HCT116 (cell line): ENCODE data around the gene SEL1L3. TPM values are rescaled to one million over a fixed set of nuclear protein-coding genes. Genes with fewer than 3 reads are reported as not detected.

Experiments
- ATAC-seq: fragments of 200-7000 bp; cut with Tn5 transposase; 2 replicates; pipeline ENCODE4 v1.9.1; 2020; ENCODE audit warnings: mild to moderate bottlenecking, moderate library complexity
- BruUV-seq: library from RNA; stranded (reverse); fragments of 400-500 nt; replicated peaks from 2 replicates; lab custom pipeline; 2021; lab: Mats Ljungman, UMichigan
- CTCF ChIA-PET: fragments of 300-600 bp; sonication (Branson Sonifier 250); formaldehyde crosslinking; loops from one replicate; lab custom pipeline; 2021; ENCODE audit warnings: antibody characterized with exemption; lab: Charles Lee
- POLR2A ChIA-PET: fragments of 300-600, 350-600 bp; sonication (Branson Sonifier 250); formaldehyde crosslinking; loops from one replicate; lab custom pipeline; 2021; ENCODE audit warnings: antibody characterized with exemption; lab: Charles Lee
- RAD21 ChIA-PET, 2 experiments: fragments of 300-600 bp; sonication (Branson Sonifier 250); formaldehyde crosslinking; loops; one replicate each; lab custom pipeline; 2023; ENCODE audit warnings: low total read pairs in 2 of 2; ENCODE audit not compliant: uncharacterized antibody in 2 of 2, unreplicated experiment in 2 of 2, low non-redundant PET in 1 of 2; lab: Charles Lee
- DNase-seq: peaks from one replicate; pipeline ENCODE4 v3.0.0-alpha.2; 2010; ENCODE audit warnings: low read depth, low spot score
- H2AFZ ChIP-seq: fragments of 200-600 bp; shearing (Covaris generic), sonication (generic); 2 replicates; pipeline ENCODE4 v1.6.1; 2017; ENCODE audit warnings: low read depth, mixed run types, mixed read lengths, antibody characterized with exemption, low read length; ENCODE audit not compliant: poor library complexity, severe bottlenecking
- H3K27ac ChIP-seq: 2 replicates; pipeline ENCODE4 v1.5.1; 2012; ENCODE audit warnings: low read depth, low read length
- H3K27me3 ChIP-seq: fragments of 200-600 bp; sonication (generic); 2 replicates; pipeline ENCODE4 v1.6.1; 2016; ENCODE audit warnings: mixed run types, low read length, mixed read lengths; ENCODE audit not compliant: insufficient read depth
- H3K36me3 ChIP-seq, 2 experiments: fragments of 200-500 bp in 1 of 2; fragments of 200-600 bp in 1 of 2; sonication (Bioruptor generic) in 1 of 2; sonication (generic) in 1 of 2; 2 replicates each; pipeline versions ENCODE4 v1.5.1 to v1.6.1; 2014 to 2016; ENCODE audit warnings: low read length in 2 of 2, inconsistent platforms in 1 of 2, mixed read lengths in 1 of 2, mixed run types in 1 of 2; ENCODE audit not compliant: insufficient read depth in 2 of 2, control insufficient read depth in 1 of 2
- H3K4me1 ChIP-seq, 2 experiments: fragments of 200-600 bp in 1 of 2; sonication (generic) in 1 of 2; 2 replicates each; pipeline versions ENCODE4 v1.5.1 to v1.6.1; 2012 to 2017; ENCODE audit warnings: low read length in 2 of 2, inconsistent platforms in 1 of 2, mild to moderate bottlenecking in 1 of 2, mixed read lengths in 1 of 2, mixed run types in 1 of 2, moderate library complexity in 1 of 2; ENCODE audit not compliant: insufficient read depth in 2 of 2, control insufficient read depth in 1 of 2
- H3K4me2 ChIP-seq: fragments of 200-600 bp; sonication (generic); 2 replicates; pipeline ENCODE4 v1.6.1; 2017; ENCODE audit warnings: mixed run types, low read length, mixed read lengths
- H3K4me3 ChIP-seq, 2 experiments: fragments of 200-600 bp in 1 of 2; sonication (generic) in 1 of 2; replicated peaks in 1 of 2; 2 replicates each; pipeline ENCODE4 v1.5.1; 2011 to 2016; ENCODE audit warnings: low read length in 2 of 2, control low read depth in 1 of 2, low read depth in 1 of 2, mild to moderate bottlenecking in 1 of 2, mixed read lengths in 1 of 2, mixed run types in 1 of 2
- H3K79me2 ChIP-seq: fragments of 200-600 bp; sonication (generic); 2 replicates; pipeline ENCODE4 v1.6.1; 2017; ENCODE audit warnings: mild to moderate bottlenecking, mixed run types, low read length, moderate library complexity, mixed read lengths; ENCODE audit not compliant: insufficient read depth
- H3K9ac ChIP-seq: fragments of 200-600 bp; sonication (generic); 2 replicates; pipeline ENCODE4 v1.6.1; 2016; ENCODE audit warnings: low read length, mixed read lengths
- H3K9me2 ChIP-seq: fragments of 200-600 bp; sonication (generic), shearing (Covaris generic); 2 replicates; pipeline ENCODE4 v1.6.1; 2017; ENCODE audit warnings: mixed run types, mild to moderate bottlenecking, moderate library complexity; ENCODE audit not compliant: insufficient read depth
- H3K9me3 ChIP-seq, 2 experiments: fragments of 200-500 bp in 1 of 2; fragments of 200-600 bp in 1 of 2; sonication (Bioruptor generic) in 1 of 2; sonication (generic) in 1 of 2; 2 replicates each; pipeline ENCODE4 v1.6.1; 2014 to 2017; ENCODE audit warnings: low read length in 2 of 2, mixed read lengths in 2 of 2, inconsistent platforms in 1 of 2, low read depth in 1 of 2, mild to moderate bottlenecking in 1 of 2, mixed run types in 1 of 2, moderate library complexity in 1 of 2; ENCODE audit not compliant: control insufficient read depth in 1 of 2, insufficient read depth in 1 of 2
- H4K20me1 ChIP-seq: fragments of 200-600 bp; sonication (generic), shearing (Covaris generic); 2 replicates; pipeline ENCODE4 v1.6.1; 2017; ENCODE audit warnings: mixed run types, mild to moderate bottlenecking, moderate library complexity; ENCODE audit not compliant: insufficient read depth
- CBX3 ChIP-seq: IDR thresholded peaks from 2 replicates; pipeline ENCODE4 v1.6.1; 2012; ENCODE audit warnings: low read depth
- CEBPB ChIP-seq: IDR thresholded peaks from 2 replicates; pipeline ENCODE4 v1.6.1; 2012; ENCODE audit warnings: low read depth
- EGR1 ChIP-seq: IDR thresholded peaks from 2 replicates; pipeline ENCODE4 v1.6.1; 2012; ENCODE audit warnings: low read depth
- ELF1 ChIP-seq: IDR thresholded peaks from 2 replicates; pipeline ENCODE4 v1.6.1; 2012; ENCODE audit warnings: low read depth, borderline replicate concordance
- EZH2 ChIP-seq: fragments of 200-600 bp; sonication (generic); IDR thresholded peaks from 2 replicates; pipeline ENCODE4 v1.6.1; 2017; ENCODE audit warnings: antibody characterized with exemption, mixed run types
- POLR2AphosphoS5 ChIP-seq: IDR thresholded peaks from 2 replicates; pipeline ENCODE4 v1.6.1; 2011; ENCODE audit warnings: mild to moderate bottlenecking, low read depth, low read length, moderate library complexity
- RAD21 ChIP-seq: IDR thresholded peaks from 2 replicates; pipeline ENCODE4 v1.6.1; 2012; ENCODE audit warnings: low read depth, mild to moderate bottlenecking
- SP1 ChIP-seq: IDR thresholded peaks from 2 replicates; pipeline ENCODE4 v1.6.1; 2012; ENCODE audit warnings: low read depth
- SRF ChIP-seq: IDR thresholded peaks from 2 replicates; pipeline ENCODE4 v1.6.1; 2012; ENCODE audit warnings: low read depth
- ZNF274 ChIP-seq: fragments of 200-500 bp; sonication (Bioruptor generic); IDR thresholded peaks from 2 replicates; pipeline ENCODE4 v1.6.1; 2014; ENCODE audit warnings: mild to moderate bottlenecking, low read depth, low read length, inconsistent platforms
- intact Hi-C: fragments of 100-400 bp; cut with micrococcal nuclease; formaldehyde crosslinking; loops from 2 replicates; pipeline ENCODE4 v1.10.0; 2022
- total RNA-seq: library from RNA; stranded (reverse); gene quantifications from one replicate; pipeline ENCODE4 v1.2.1, GENCODE V29; 2021; ENCODE audit not compliant: unreplicated experiment
- TF ChIP-seq, protein P1 (sequence below): IDR thresholded peaks from 2 replicates; pipeline ENCODE4 v1.6.1; 2012
- TF ChIP-seq, protein P2 (sequence below): IDR thresholded peaks from 2 replicates; pipeline ENCODE4 v1.6.1; 2012
- TF ChIP-seq, protein P3 (sequence below): IDR thresholded peaks from 2 replicates; pipeline ENCODE4 v1.6.1; 2012; ENCODE audit warnings: low read depth
- TF ChIP-seq, protein P4 (sequence below), 3 experiments: fragments of 200-600 bp in 1 of 3; sonication (generic) in 1 of 3; IDR thresholded peaks in 2 of 3; conservative IDR thresholded peaks in 1 of 3; 2 replicates each; pipeline ENCODE4 v1.5.1; 2012 to 2017; ENCODE audit warnings: low read depth in 2 of 3, low read length in 2 of 3, antibody characterized with exemption in 1 of 3, borderline replicate concordance in 1 of 3, control low read depth in 1 of 3, mild to moderate bottlenecking in 1 of 3, mixed read lengths in 1 of 3, mixed run types in 1 of 3, moderate library complexity in 1 of 3; ENCODE audit not compliant: insufficient read depth in 1 of 3
- TF ChIP-seq, protein P5 (sequence below): IDR thresholded peaks from 2 replicates; pipeline ENCODE4 v1.6.1; 2011; ENCODE audit warnings: mild to moderate bottlenecking, low read length, moderate library complexity; ENCODE audit not compliant: insufficient replicate concordance; ENCODE audit errors: extremely low read depth

The SEL1L3 gene
- total RNA-seq, 1 experiment from 2014 or later: 45.0 TPM

DNA sequence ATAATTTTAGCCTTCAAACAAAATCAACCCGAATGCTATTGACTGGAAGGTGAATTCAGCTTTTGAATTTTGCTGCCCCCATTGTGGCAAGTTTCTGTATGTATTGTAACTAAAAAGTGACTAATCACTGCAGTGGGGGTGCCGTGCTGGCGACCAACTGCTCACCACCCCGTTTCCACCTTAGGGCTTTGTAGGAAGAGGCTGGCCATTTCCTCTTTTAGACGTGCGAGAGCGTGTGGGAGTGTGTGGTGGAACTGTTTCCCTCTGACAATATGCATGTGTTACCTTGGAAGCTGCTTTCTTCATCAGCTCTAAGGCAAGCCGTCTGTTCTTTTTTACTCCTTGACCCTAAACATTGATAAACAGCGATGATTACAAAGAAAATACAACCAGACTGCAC lies 78.8 kb downstream of the SEL1L3 start:
- CTCF ChIA-PET: no interaction called here
- H4K20me1 ChIP-seq: no peaks in the 10 kb centered on the region
- H3K27ac ChIP-seq: no peak overlapping the region
- no TSS peak for BruUV-seq
- H3K9me3 ChIP-seq: no peaks in the 10 kb centered on the region
- H3K4me1 ChIP-seq: peaks cover 0 to 8% of the 10 kb centered on the region in 2 experiments; a peak in 1 of 4 replicates
- ATAC-seq (no peak), DNase-seq (no peak)
- H3K4me2 ChIP-seq: no peak overlapping the region
- peaks cover 6 to 8% of the 10 kb centered on the region in 2 experiments; a peak in 2 of 4 replicates for H3K36me3 ChIP-seq
- no peaks in the 10 kb centered on the region for H3K9me2 ChIP-seq
- POLR2A ChIA-PET: no interaction called here
- RAD21 ChIA-PET: no interaction called here
- no peak overlapping the region for H3K4me3 ChIP-seq
- H3K27me3 ChIP-seq: no peaks in the 10 kb centered on the region
- H2AFZ ChIP-seq: no peak overlapping the region
- intact Hi-C loops: no loop called here
- H3K79me2 ChIP-seq: no peaks in the 10 kb centered on the region
- TF ChIP-seq SRF (no peak), POLR2AphosphoS5 (no peak), RAD21 (no peak), EZH2 (no peak), EGR1 (no peak), ZNF274 (no peak), CEBPB (no peak), ELF1 (no peak), SP1 (no peak), CBX3 (no peak)
- TF ChIP-seq, protein P1, sequence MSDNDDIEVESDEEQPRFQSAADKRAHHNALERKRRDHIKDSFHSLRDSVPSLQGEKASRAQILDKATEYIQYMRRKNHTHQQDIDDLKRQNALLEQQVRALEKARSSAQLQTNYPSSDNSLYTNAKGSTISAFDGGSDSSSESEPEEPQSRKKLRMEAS: no peak
- TF ChIP-seq, protein P2, sequence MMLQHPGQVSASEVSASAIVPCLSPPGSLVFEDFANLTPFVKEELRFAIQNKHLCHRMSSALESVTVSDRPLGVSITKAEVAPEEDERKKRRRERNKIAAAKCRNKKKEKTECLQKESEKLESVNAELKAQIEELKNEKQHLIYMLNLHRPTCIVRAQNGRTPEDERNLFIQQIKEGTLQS: no peak
- TF ChIP-seq, protein P3, sequence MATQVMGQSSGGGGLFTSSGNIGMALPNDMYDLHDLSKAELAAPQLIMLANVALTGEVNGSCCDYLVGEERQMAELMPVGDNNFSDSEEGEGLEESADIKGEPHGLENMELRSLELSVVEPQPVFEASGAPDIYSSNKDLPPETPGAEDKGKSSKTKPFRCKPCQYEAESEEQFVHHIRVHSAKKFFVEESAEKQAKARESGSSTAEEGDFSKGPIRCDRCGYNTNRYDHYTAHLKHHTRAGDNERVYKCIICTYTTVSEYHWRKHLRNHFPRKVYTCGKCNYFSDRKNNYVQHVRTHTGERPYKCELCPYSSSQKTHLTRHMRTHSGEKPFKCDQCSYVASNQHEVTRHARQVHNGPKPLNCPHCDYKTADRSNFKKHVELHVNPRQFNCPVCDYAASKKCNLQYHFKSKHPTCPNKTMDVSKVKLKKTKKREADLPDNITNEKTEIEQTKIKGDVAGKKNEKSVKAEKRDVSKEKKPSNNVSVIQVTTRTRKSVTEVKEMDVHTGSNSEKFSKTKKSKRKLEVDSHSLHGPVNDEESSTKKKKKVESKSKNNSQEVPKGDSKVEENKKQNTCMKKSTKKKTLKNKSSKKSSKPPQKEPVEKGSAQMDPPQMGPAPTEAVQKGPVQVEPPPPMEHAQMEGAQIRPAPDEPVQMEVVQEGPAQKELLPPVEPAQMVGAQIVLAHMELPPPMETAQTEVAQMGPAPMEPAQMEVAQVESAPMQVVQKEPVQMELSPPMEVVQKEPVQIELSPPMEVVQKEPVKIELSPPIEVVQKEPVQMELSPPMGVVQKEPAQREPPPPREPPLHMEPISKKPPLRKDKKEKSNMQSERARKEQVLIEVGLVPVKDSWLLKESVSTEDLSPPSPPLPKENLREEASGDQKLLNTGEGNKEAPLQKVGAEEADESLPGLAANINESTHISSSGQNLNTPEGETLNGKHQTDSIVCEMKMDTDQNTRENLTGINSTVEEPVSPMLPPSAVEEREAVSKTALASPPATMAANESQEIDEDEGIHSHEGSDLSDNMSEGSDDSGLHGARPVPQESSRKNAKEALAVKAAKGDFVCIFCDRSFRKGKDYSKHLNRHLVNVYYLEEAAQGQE: no peak
- TF ChIP-seq, protein P4, sequence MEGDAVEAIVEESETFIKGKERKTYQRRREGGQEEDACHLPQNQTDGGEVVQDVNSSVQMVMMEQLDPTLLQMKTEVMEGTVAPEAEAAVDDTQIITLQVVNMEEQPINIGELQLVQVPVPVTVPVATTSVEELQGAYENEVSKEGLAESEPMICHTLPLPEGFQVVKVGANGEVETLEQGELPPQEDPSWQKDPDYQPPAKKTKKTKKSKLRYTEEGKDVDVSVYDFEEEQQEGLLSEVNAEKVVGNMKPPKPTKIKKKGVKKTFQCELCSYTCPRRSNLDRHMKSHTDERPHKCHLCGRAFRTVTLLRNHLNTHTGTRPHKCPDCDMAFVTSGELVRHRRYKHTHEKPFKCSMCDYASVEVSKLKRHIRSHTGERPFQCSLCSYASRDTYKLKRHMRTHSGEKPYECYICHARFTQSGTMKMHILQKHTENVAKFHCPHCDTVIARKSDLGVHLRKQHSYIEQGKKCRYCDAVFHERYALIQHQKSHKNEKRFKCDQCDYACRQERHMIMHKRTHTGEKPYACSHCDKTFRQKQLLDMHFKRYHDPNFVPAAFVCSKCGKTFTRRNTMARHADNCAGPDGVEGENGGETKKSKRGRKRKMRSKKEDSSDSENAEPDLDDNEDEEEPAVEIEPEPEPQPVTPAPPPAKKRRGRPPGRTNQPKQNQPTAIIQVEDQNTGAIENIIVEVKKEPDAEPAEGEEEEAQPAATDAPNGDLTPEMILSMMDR (IDR thresholded peaks at IDR 0.05 in 2 of 3, conservative IDR thresholded peaks at IDR 0.05 in 1 of 3; ENCODE audit: borderline replicate concordance in 1 of 3, insufficient read depth in 1 of 3, low read depth in 2 of 3, low read length in 2 of 3): no peak
- TF ChIP-seq, protein P5, sequence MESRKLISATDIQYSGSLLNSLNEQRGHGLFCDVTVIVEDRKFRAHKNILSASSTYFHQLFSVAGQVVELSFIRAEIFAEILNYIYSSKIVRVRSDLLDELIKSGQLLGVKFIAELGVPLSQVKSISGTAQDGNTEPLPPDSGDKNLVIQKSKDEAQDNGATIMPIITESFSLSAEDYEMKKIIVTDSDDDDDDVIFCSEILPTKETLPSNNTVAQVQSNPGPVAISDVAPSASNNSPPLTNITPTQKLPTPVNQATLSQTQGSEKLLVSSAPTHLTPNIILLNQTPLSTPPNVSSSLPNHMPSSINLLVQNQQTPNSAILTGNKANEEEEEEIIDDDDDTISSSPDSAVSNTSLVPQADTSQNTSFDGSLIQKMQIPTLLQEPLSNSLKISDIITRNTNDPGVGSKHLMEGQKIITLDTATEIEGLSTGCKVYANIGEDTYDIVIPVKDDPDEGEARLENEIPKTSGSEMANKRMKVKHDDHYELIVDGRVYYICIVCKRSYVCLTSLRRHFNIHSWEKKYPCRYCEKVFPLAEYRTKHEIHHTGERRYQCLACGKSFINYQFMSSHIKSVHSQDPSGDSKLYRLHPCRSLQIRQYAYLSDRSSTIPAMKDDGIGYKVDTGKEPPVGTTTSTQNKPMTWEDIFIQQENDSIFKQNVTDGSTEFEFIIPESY: no peak
- H3K9ac ChIP-seq: no peak overlapping the region
